ENCODE data around the gene STRIP2.
"Not testable (repeated sequence)": the region's sequence is repeated elsewhere in the genome, so short reads cannot be mapped to it uniquely, and the experiment has no call there.

Gene STRIP2

GRCh38 chr7:129530795-129531391 lies 96.7 kb downstream of the STRIP2 start:
- Histone ChIP-seq H3K27ac (no peak overlapping the region), H3K27me3 (no peaks in the 10 kb centered on the region), H3K36me3 (no peaks in the 10 kb centered on the region), H3K9me3 (no peaks in the 10 kb centered on the region), H3K4me3 (ENCODE audit: low read depth in 1 of 2, low read length in 1 of 2) (no peak overlapping the region), H3K4me1 (ENCODE audit: control insufficient read depth in 1 of 2, insufficient read depth in 1 of 2, low read depth in 1 of 2, low read length in 1 of 2) (no peaks in the 10 kb centered on the region)
- no peak for TF ChIP-seq CTCF (IDR thresholded peaks at IDR 0.05)

- Histone ChIP-seq H3K27me3 (no peaks in the 10 kb centered on the region), H3K4me3 (ENCODE audit: low read depth in 1 of 2, low read length in 1 of 2) (no peak overlapping the region)
- TF ChIP-seq CTCF (IDR thresholded peaks at IDR 0.05) = no peak
These were observed 97.5 kb downstream of the STRIP2 start for GRCh38 chr7:129531721-129532120.

GRCh38 chr7:129532375-129532774 lies 98.1 kb downstream of the STRIP2 start:
- Histone ChIP-seq H3K27me3 (no peaks in the 10 kb centered on the region), H3K27ac (no peak overlapping the region), H3K9me3 (no peaks in the 10 kb centered on the region), H3K4me1 (ENCODE audit: control insufficient read depth in 1 of 2, insufficient read depth in 1 of 2, low read depth in 1 of 2, low read length in 1 of 2) (no peaks in the 10 kb centered on the region), H3K36me3 (no peaks in the 10 kb centered on the region), H3K4me3 (ENCODE audit: low read depth in 1 of 2, low read length in 1 of 2) (no peak overlapping the region)
- no peak for TF ChIP-seq CTCF (IDR thresholded peaks at IDR 0.05)

More at GRCh38 chr7:129531721-129532120, 97.5 kb downstream of the STRIP2 start:
- Histone ChIP-seq H3K4me1 (ENCODE audit: control insufficient read depth in 1 of 2, insufficient read depth in 1 of 2, low read depth in 1 of 2, low read length in 1 of 2) (no peaks in the 10 kb centered on the region), H3K27ac (no peak overlapping the region), H3K36me3 (no peaks in the 10 kb centered on the region), H3K9me3 (no peaks in the 10 kb centered on the region)

- H3K27ac ChIP-seq; H3K9me3 ChIP-seq; H3K4me1 ChIP-seq (ENCODE audit: control insufficient read depth in 1 of 2, insufficient read depth in 1 of 2, low read depth in 1 of 2, low read length in 1 of 2); H3K27me3 ChIP-seq; H3K4me3 ChIP-seq (ENCODE audit: low read depth in 1 of 2, low read length in 1 of 2); H3K36me3 ChIP-seq: not testable (repeated sequence)
These were observed 100.5 kb downstream of the STRIP2 start for GRCh38 chr7:129534558-129535274.

GRCh38 chr7:129535896-129536295 lies 101.7 kb downstream of the STRIP2 start:
- H3K36me3 ChIP-seq = no peaks in the 10 kb centered on the region

More at GRCh38 chr7:129535896-129536295, 101.7 kb downstream of the STRIP2 start:
- H3K9me3 ChIP-seq = no peaks in the 10 kb centered on the region
- H3K4me3 ChIP-seq (ENCODE audit: low read depth in 1 of 2, low read length in 1 of 2) = no peak overlapping the region
- no peaks in the 10 kb centered on the region for H3K4me1 ChIP-seq (ENCODE audit: control insufficient read depth in 1 of 2, insufficient read depth in 1 of 2, low read depth in 1 of 2, low read length in 1 of 2)
- no peak overlapping the region for H3K27ac ChIP-seq
- no peak for TF ChIP-seq CTCF (IDR thresholded peaks at IDR 0.05)
- H3K27me3 ChIP-seq = no peaks in the 10 kb centered on the region
